SK-N-SH (cell line): Measurements from ENCODE around the gene IFNA1. TPM values are rescaled to one million over a fixed set of nuclear protein-coding genes. Genes with fewer than 3 reads are reported as not detected.

Experiments
- CTCF ChIA-PET: fragments of 300-600, 350-600 bp; formaldehyde crosslinking; extraction: SDS; loops from one replicate; lab custom pipeline; 2021; lab: Yijun Ruan, JAX
- POLR2A ChIA-PET: fragments of 350-600 bp; sonication (Branson Sonifier 250); formaldehyde crosslinking; extraction: SDS; loops from one replicate; lab custom pipeline; 2020; ENCODE audit warnings: antibody characterized with exemption, inconsistent platforms; lab: Yijun Ruan, JAX
- DNase-seq: peaks from one replicate; pipeline ENCODE4 v3.0.0; 2012
- H2AFZ ChIP-seq: fragments of 200-600 bp; sonication (generic); 2 replicates; pipeline ENCODE4 v1.8.1; 2016; ENCODE audit warnings: antibody characterized with exemption, mild to moderate bottlenecking, low read depth
- H3F3A ChIP-seq: fragments of 200-600 bp; sonication (generic); replicated peaks from 2 replicates; pipeline ENCODE3; 2016; ENCODE audit warnings: antibody characterized with exemption, mild to moderate bottlenecking; ENCODE audit not compliant: insufficient read depth
- H3K27ac ChIP-seq, 2 experiments: fragments of 200-500 bp in 1 of 2; fragments of 200-600 bp in 1 of 2; sonication (Bioruptor generic) in 1 of 2; sonication (generic), shearing (Covaris generic) in 1 of 2; 2 replicates each; pipeline versions ENCODE4 v1.5.1 to v1.6.1; 2014 to 2016; ENCODE audit warnings: low read depth in 2 of 2, inconsistent platforms in 1 of 2, low read length in 1 of 2, mild to moderate bottlenecking in 1 of 2, mixed read lengths in 1 of 2
- H3K27me3 ChIP-seq: fragments of 200-600 bp; sonication (generic), shearing (Covaris generic); 2 replicates; pipeline ENCODE4 v1.6.1; 2016; ENCODE audit warnings: mixed run types; ENCODE audit not compliant: insufficient read depth
- H3K36me3 ChIP-seq, 2 experiments: fragments of 200-500 bp in 1 of 2; fragments of 200-600 bp in 1 of 2; sonication (Bioruptor generic) in 1 of 2; sonication (generic) in 1 of 2; replicated peaks in 1 of 2; 2 replicates each; pipeline versions ENCODE3 to v1.5.1; 2014 to 2016; ENCODE audit warnings: low read length in 1 of 2, mild to moderate bottlenecking in 1 of 2; ENCODE audit not compliant: insufficient read depth in 2 of 2, control insufficient read depth in 1 of 2
- H3K4me1 ChIP-seq, 2 experiments: fragments of 200-500 bp in 1 of 2; fragments of 200-600 bp in 1 of 2; sonication (Bioruptor generic) in 1 of 2; sonication (generic), shearing (Covaris generic) in 1 of 2; 2 replicates each; pipeline versions ENCODE4 v1.5.1 to v1.6.1; 2014 to 2016; ENCODE audit warnings: low read depth in 1 of 2, low read length in 1 of 2, mixed run types in 1 of 2; ENCODE audit not compliant: insufficient read depth in 2 of 2, control insufficient read depth in 1 of 2
- H3K4me2 ChIP-seq: fragments of 200-600 bp; sonication (generic), shearing (Covaris generic); 2 replicates; pipeline ENCODE4 v1.6.1; 2017; ENCODE audit warnings: mixed run types
- H3K4me3 ChIP-seq, 2 experiments: fragments of 200-500 bp in 1 of 2; fragments of 200-600 bp in 1 of 2; sonication (Bioruptor generic) in 1 of 2; sonication (generic), shearing (Covaris generic) in 1 of 2; 2 replicates each; pipeline versions ENCODE4 v1.5.1 to v1.8.1; 2014 to 2016; ENCODE audit warnings: low read depth in 2 of 2, inconsistent platforms in 1 of 2, low read length in 1 of 2, mild to moderate bottlenecking in 1 of 2, mixed read lengths in 1 of 2, moderate library complexity in 1 of 2
- H3K79me2 ChIP-seq: fragments of 200-600 bp; sonication (generic); 2 replicates; pipeline ENCODE4 v1.8.1; 2017; ENCODE audit warnings: mild to moderate bottlenecking; ENCODE audit not compliant: insufficient read depth
- H3K9ac ChIP-seq: fragments of 200-600 bp; sonication (generic); 2 replicates; pipeline ENCODE4 v1.6.1; 2017; ENCODE audit warnings: mixed run types
- H3K9me2 ChIP-seq: fragments of 200-600 bp; sonication (generic); 2 replicates; pipeline ENCODE4 v1.6.1; 2017; ENCODE audit warnings: mixed run types
- H3K9me3 ChIP-seq: fragments of 200-600 bp; sonication (generic); 2 replicates; pipeline ENCODE4 v1.6.1; 2017; ENCODE audit warnings: mixed run types, mild to moderate bottlenecking, moderate library complexity
- H4K20me1 ChIP-seq: fragments of 200-600 bp; sonication (generic); 2 replicates; pipeline ENCODE4 v1.6.1; 2017; ENCODE audit warnings: mild to moderate bottlenecking, mixed run types; ENCODE audit not compliant: insufficient read depth
- CHD2 ChIP-seq: fragments of 150-350 bp; IDR thresholded peaks from 2 replicates; pipeline ENCODE4 v1.6.1; 2018; ENCODE audit warnings: low read length; ENCODE audit not compliant: partially characterized antibody
- ELF1 ChIP-seq: IDR thresholded peaks from 2 replicates; pipeline ENCODE4 v1.4.0; 2012
- FOSL2 ChIP-seq: IDR thresholded peaks from 2 replicates; pipeline ENCODE4 v1.4.0; 2012; ENCODE audit warnings: low read depth, mild to moderate bottlenecking, moderate library complexity, borderline replicate concordance
- FOXM1 ChIP-seq: IDR thresholded peaks from 2 replicates; pipeline ENCODE4 v1.4.0; 2012; ENCODE audit warnings: low read depth, mild to moderate bottlenecking
- GATA2 ChIP-seq: sonication (generic); formaldehyde crosslinking; IDR thresholded peaks from 2 replicates; pipeline ENCODE4 v1.5.0; 2020; ENCODE audit warnings: mild to moderate bottlenecking, missing genetic modification reagents
- NRF1 ChIP-seq: IDR thresholded peaks from 2 replicates; pipeline ENCODE4 v1.6.1; 2012; ENCODE audit warnings: low read depth, mild to moderate bottlenecking, low read length
- RAD21 ChIP-seq: IDR thresholded peaks from 2 replicates; pipeline ENCODE4 v1.6.1; 2012; ENCODE audit warnings: mild to moderate bottlenecking, low read length
- REST ChIP-seq: IDR thresholded peaks from 2 replicates; pipeline ENCODE4 v1.6.1; 2012; ENCODE audit warnings: mild to moderate bottlenecking, low read depth, low read length, moderate library complexity
- TEAD4 ChIP-seq: IDR thresholded peaks from 2 replicates; pipeline ENCODE4 v1.4.0; 2012; ENCODE audit warnings: mild to moderate bottlenecking, borderline replicate concordance; ENCODE audit not compliant: insufficient read depth
- USF2 ChIP-seq: fragments of 150-350 bp; IDR thresholded peaks from 2 replicates; pipeline ENCODE4 v1.6.1; 2017; ENCODE audit warnings: antibody characterized with exemption, low read length, low read depth, borderline replicate concordance
- YY1 ChIP-seq: IDR thresholded peaks from 2 replicates; pipeline ENCODE4 v1.4.0; 2012; ENCODE audit warnings: low read depth, mild to moderate bottlenecking
- ZBTB33 ChIP-seq: IDR thresholded peaks from 2 replicates; pipeline ENCODE4 v1.4.0; 2012; ENCODE audit warnings: low read depth, borderline replicate concordance
- WGBS: methylation state at CpG from one replicate; pipeline ENCODE4 v1.1.6; 2017; ENCODE audit warnings: low lambda C conversion rate; 5-methylcytosine and 5-hydroxymethylcytosine counted together
- polyA plus RNA-seq, 3 experiments: library from polyadenylated mRNA; depleted of rRNA; stranded (reverse); fragments of >200 nt; gene quantifications; 2 replicates each; pipeline ENCODE4 v1.2.3, GENCODE V29; 2012
- TF ChIP-seq, protein P1 (sequence below): IDR thresholded peaks from 2 replicates; pipeline ENCODE4 v1.4.0; 2012; ENCODE audit warnings: low read depth, borderline replicate concordance
- TF ChIP-seq, protein P2 (sequence below): fragments of 200-600 bp; sonication (generic); IDR thresholded peaks from 2 replicates; pipeline ENCODE4 v1.6.1; 2017; ENCODE audit warnings: antibody characterized with exemption, mild to moderate bottlenecking, moderate library complexity
- TF ChIP-seq, protein P3 (sequence below): fragments of 150-350 bp; IDR thresholded peaks from 2 replicates; pipeline ENCODE4 v1.6.1; 2016; ENCODE audit warnings: mild to moderate bottlenecking, low read depth, low read length
- TF ChIP-seq, protein P4 (sequence below): IDR thresholded peaks from 2 replicates; pipeline ENCODE4; 2012

Gene IFNA1
- polyA plus RNA-seq, 1 of the 3 experiments (the other 2 are of a cell fraction) = not detected

DNA sequence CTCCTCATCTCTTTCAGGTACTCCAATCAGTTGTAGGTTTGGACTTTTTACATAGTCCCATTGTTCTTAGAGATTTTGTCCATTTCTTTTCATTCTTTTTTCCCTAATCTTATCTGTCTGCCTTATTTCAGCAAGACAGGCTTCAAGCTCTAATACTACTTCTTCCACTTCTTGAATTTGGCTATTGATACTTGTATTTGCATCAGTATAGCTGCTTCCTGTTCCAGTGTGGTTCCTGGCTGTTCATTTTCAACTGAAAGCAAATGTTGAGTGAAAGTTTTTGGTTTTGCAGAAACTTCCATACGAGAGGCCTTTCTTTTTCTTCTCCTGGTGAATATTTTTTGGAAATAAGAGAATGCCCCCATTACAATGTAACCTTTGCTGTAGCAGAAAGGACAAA lies 12.0 kb upstream of the IFNA1 start:
- Histone ChIP-seq H3K36me3 (no peaks in the 10 kb centered on the region), H3K4me2 (no peak overlapping the region), H3K9me2 (no peaks in the 10 kb centered on the region), H3K4me1 (no peaks in the 10 kb centered on the region), H3K4me3 (no peak overlapping the region), H3K27ac (no peak overlapping the region), H3K9me3 (no peaks in the 10 kb centered on the region), H4K20me1 (no peaks in the 10 kb centered on the region), H3K27me3 (no peaks in the 10 kb centered on the region), H3K79me2 (no peaks in the 10 kb centered on the region), H3F3A (no peaks in the 10 kb centered on the region), H2AFZ (no peak overlapping the region), H3K9ac (no peak overlapping the region)
- DNase-seq = no peak
- CTCF ChIA-PET = no interaction called here
- 8% methylated on average over 1 of the region's 1 CpG for WGBS
- POLR2A ChIA-PET = no interaction called here
- no peak for TF ChIP-seq YY1
- no peak for TF ChIP-seq NRF1
- no peak for TF ChIP-seq TEAD4
- TF ChIP-seq FOXM1 = no peak
- TF ChIP-seq, protein P1, sequence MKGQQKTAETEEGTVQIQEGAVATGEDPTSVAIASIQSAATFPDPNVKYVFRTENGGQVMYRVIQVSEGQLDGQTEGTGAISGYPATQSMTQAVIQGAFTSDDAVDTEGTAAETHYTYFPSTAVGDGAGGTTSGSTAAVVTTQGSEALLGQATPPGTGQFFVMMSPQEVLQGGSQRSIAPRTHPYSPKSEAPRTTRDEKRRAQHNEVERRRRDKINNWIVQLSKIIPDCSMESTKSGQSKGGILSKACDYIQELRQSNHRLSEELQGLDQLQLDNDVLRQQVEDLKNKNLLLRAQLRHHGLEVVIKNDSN = no peak
- TF ChIP-seq GATA2 = no peak
- TF ChIP-seq ZBTB33 = no peak

DNA sequence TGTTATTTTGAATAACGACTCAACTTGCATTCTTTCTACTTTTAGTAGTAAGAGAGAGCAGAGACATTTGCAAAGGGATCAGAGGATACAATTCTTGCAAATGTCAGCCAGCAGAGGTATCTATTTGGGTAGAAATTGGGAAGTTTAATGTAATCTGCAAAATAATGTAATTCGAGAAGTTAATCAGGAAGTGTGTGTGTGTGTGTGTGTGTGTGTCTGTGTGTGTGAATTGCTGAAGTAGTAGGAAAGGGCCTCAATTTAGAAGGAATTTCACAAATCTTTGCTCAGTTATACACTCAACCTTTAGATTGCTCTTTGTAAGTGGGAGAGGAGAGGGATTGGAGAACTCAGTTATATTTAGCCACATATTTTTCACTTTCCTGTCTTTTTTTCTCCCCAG lies 11.0 kb upstream of the IFNA1 start:
- no peaks in the 10 kb centered on the region for H3K79me2 ChIP-seq
- H3K9ac ChIP-seq = no peak overlapping the region
- H3K9me3 ChIP-seq = no peaks in the 10 kb centered on the region
- ChIA-PET CTCF (interaction anchor here (0.6 kb wide), 1 partner anchor 810 kb away, joined by 3 read pairs; no protein-coding TSS in a partner anchor), POLR2A (no interaction called here)
- WGBS = 4% methylated on average over 2 of the region's 2 CpGs
- H3K4me2 ChIP-seq = no peak overlapping the region
- H3K36me3 ChIP-seq = no peaks in the 10 kb centered on the region
- no peak overlapping the region for H3K4me3 ChIP-seq
- H3K27me3 ChIP-seq = no peaks in the 10 kb centered on the region; the same call in 1 of the 2 replicates
- H3K27ac ChIP-seq = no peak overlapping the region
- H3F3A ChIP-seq = no peaks in the 10 kb centered on the region
- H2AFZ ChIP-seq = no peak overlapping the region
- H3K4me1 ChIP-seq = no peaks in the 10 kb centered on the region
- no peaks in the 10 kb centered on the region for H3K9me2 ChIP-seq
- H4K20me1 ChIP-seq = no peaks in the 10 kb centered on the region
- DNase-seq = no peak
- TF ChIP-seq CHD2 (no peak), ELF1 (no peak), USF2 (no peak), REST (no peak), YY1 (no peak), TEAD4 (no peak), RAD21 (no peak), FOSL2 (no peak)
- TF ChIP-seq, protein P2, sequence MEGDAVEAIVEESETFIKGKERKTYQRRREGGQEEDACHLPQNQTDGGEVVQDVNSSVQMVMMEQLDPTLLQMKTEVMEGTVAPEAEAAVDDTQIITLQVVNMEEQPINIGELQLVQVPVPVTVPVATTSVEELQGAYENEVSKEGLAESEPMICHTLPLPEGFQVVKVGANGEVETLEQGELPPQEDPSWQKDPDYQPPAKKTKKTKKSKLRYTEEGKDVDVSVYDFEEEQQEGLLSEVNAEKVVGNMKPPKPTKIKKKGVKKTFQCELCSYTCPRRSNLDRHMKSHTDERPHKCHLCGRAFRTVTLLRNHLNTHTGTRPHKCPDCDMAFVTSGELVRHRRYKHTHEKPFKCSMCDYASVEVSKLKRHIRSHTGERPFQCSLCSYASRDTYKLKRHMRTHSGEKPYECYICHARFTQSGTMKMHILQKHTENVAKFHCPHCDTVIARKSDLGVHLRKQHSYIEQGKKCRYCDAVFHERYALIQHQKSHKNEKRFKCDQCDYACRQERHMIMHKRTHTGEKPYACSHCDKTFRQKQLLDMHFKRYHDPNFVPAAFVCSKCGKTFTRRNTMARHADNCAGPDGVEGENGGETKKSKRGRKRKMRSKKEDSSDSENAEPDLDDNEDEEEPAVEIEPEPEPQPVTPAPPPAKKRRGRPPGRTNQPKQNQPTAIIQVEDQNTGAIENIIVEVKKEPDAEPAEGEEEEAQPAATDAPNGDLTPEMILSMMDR = no peak
- TF ChIP-seq, protein P3, sequence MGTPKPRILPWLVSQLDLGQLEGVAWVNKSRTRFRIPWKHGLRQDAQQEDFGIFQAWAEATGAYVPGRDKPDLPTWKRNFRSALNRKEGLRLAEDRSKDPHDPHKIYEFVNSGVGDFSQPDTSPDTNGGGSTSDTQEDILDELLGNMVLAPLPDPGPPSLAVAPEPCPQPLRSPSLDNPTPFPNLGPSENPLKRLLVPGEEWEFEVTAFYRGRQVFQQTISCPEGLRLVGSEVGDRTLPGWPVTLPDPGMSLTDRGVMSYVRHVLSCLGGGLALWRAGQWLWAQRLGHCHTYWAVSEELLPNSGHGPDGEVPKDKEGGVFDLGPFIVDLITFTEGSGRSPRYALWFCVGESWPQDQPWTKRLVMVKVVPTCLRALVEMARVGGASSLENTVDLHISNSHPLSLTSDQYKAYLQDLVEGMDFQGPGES = no peak
- TF ChIP-seq, protein P4, sequence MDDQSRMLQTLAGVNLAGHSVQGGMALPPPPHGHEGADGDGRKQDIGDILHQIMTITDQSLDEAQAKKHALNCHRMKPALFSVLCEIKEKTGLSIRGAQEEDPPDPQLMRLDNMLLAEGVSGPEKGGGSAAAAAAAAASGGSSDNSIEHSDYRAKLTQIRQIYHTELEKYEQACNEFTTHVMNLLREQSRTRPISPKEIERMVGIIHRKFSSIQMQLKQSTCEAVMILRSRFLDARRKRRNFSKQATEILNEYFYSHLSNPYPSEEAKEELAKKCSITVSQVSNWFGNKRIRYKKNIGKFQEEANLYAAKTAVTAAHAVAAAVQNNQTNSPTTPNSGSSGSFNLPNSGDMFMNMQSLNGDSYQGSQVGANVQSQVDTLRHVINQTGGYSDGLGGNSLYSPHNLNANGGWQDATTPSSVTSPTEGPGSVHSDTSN = no peak
